Hepatocyte (in vitro differentiated cells): ENCODE results near the gene C2CD5. TPM values are rescaled to one million over a fixed set of nuclear protein-coding genes. Genes with fewer than 3 reads are reported as not detected.

ENCODE experiments used
- DNase-seq: peaks from one replicate; pipeline ENCODE4 v3.0.0-alpha.2; 2016; ENCODE audit warnings: low spot score
- H2AFZ ChIP-seq: fragments of 200-600 bp; sonication (generic); 2 replicates; pipeline ENCODE4 v1.6.0; 2016; ENCODE audit warnings: antibody characterized with exemption, mild to moderate bottlenecking
- H3K27ac ChIP-seq: fragments of 200-600 bp; sonication (generic); 2 replicates; pipeline ENCODE4 v1.5.1; 2016; ENCODE audit warnings: mild to moderate bottlenecking
- H3K27me3 ChIP-seq: fragments of 200-600 bp; sonication (generic); 2 replicates; pipeline ENCODE4 v1.6.1; 2016
- H3K36me3 ChIP-seq: fragments of 200-600 bp; sonication (generic); replicated peaks from 2 replicates; pipeline ENCODE4 v1.5.1; 2016; ENCODE audit warnings: low read depth; ENCODE audit not compliant: insufficient read depth
- H3K4me1 ChIP-seq: fragments of 200-600 bp; sonication (generic); 2 replicates; pipeline ENCODE4 v1.5.1; 2016; ENCODE audit warnings: mild to moderate bottlenecking, moderate library complexity; ENCODE audit not compliant: insufficient read depth
- H3K4me2 ChIP-seq: fragments of 200-600 bp; sonication (generic); 2 replicates; pipeline ENCODE4 v1.6.0; 2016
- H3K4me3 ChIP-seq: fragments of 200-600 bp; sonication (generic); 2 replicates; pipeline ENCODE4 v1.5.1; 2016; ENCODE audit warnings: mild to moderate bottlenecking
- H3K79me2 ChIP-seq: fragments of 200-600 bp; sonication (generic); 2 replicates; pipeline ENCODE4 v1.6.0; 2017; ENCODE audit warnings: mild to moderate bottlenecking
- H3K9me2 ChIP-seq: fragments of 200-600 bp; sonication (generic); replicated peaks from 2 replicates; pipeline ENCODE4 v1.6.0; 2017; ENCODE audit warnings: mild to moderate bottlenecking; ENCODE audit not compliant: insufficient read depth
- H3K9me3 ChIP-seq: fragments of 200-600 bp; sonication (generic); 2 replicates; pipeline ENCODE4 v1.5.1; 2016; ENCODE audit warnings: low read depth, mild to moderate bottlenecking
- H4K20me1 ChIP-seq: fragments of 200-600 bp; sonication (generic); 2 replicates; pipeline ENCODE4 v1.6.0; 2016; ENCODE audit warnings: mild to moderate bottlenecking; ENCODE audit not compliant: insufficient read depth, poor library complexity, severe bottlenecking
- CTCF ChIP-seq: fragments of 200-600 bp; sonication (generic); IDR thresholded peaks from 2 replicates; pipeline ENCODE4 v1.5.1; 2016; ENCODE audit warnings: antibody characterized with exemption, mild to moderate bottlenecking; ENCODE audit not compliant: poor library complexity
- EZH2 ChIP-seq: fragments of 200-600 bp; sonication (generic); IDR thresholded peaks from 2 replicates; pipeline ENCODE4 v1.6.1; 2016; ENCODE audit warnings: antibody characterized with exemption, mild to moderate bottlenecking, borderline replicate concordance
- EZH2phosphoT487 ChIP-seq: fragments of 200-600 bp; sonication (generic); IDR thresholded peaks from one replicate; pipeline ENCODE4 v1.6.1; 2018; ENCODE audit warnings: antibody characterized with exemption, mild to moderate bottlenecking, low read depth, moderate library complexity; ENCODE audit not compliant: unreplicated experiment, severe bottlenecking
- WGBS: methylation state at CpG from one replicate; pipeline ENCODE4 v1.1.6; 2016; ENCODE audit warnings: low lambda C conversion rate; ENCODE audit errors: missing lambda C conversion rate; 5-methylcytosine and 5-hydroxymethylcytosine counted together
- polyA plus RNA-seq: library from polyadenylated mRNA; unstranded; fragments of >200 nt; fragmentation: Nextera tagmentation; extraction: Ambion mirVana; gene quantifications from 2 replicates; pipeline ENCODE4 v1.2.1, GENCODE V29; 2016
- total RNA-seq: library from RNA; depleted of rRNA; stranded (reverse); fragments of >200 nt; gene quantifications from 2 replicates; pipeline ENCODE4 v1.2.3, GENCODE V29; 2014

Gene C2CD5
- total and polyA plus RNA-seq, 2 experiments from 2014 or later = 7.3 to 20.5 TPM

GRCh38 chr12:22514875-22515274 lies 29.5 kb downstream of the C2CD5 start:
- no peaks in the 10 kb centered on the region for H3K4me1 ChIP-seq
- no peak overlapping the region for H3K4me3 ChIP-seq
- no peaks in the 10 kb centered on the region for H4K20me1 ChIP-seq
- H3K27me3 ChIP-seq = no peaks in the 10 kb centered on the region
- no peaks in the 10 kb centered on the region for H3K79me2 ChIP-seq
- no peak overlapping the region for H3K27ac ChIP-seq
- DNase-seq = no peak
- WGBS = 83% methylated on average over 1 of the region's 1 CpG
- no peak overlapping the region for H3K4me2 ChIP-seq
- no peaks in the 10 kb centered on the region for H3K9me2 ChIP-seq
- no peaks in the 10 kb centered on the region for H3K36me3 ChIP-seq
- no peaks in the 10 kb centered on the region for H3K9me3 ChIP-seq
- no peak overlapping the region for H2AFZ ChIP-seq
- TF ChIP-seq EZH2 (no peak), CTCF (no peak), EZH2phosphoT487 (no peak)

GRCh38 chr12:22505826-22506225 lies 38.5 kb downstream of the C2CD5 start:
- no peaks in the 10 kb centered on the region for H3K4me1 ChIP-seq
- no peaks in the 10 kb centered on the region for H3K9me3 ChIP-seq
- H4K20me1 ChIP-seq = no peaks in the 10 kb centered on the region
- no peak overlapping the region for H3K4me3 ChIP-seq
- WGBS = 98% methylated on average over 2 of the region's 2 CpGs
- no peak overlapping the region for H3K4me2 ChIP-seq
- H3K27me3 ChIP-seq = no peaks in the 10 kb centered on the region
- no peaks in the 10 kb centered on the region for H3K36me3 ChIP-seq
- no peaks in the 10 kb centered on the region for H3K9me2 ChIP-seq
- no peak overlapping the region for H3K27ac ChIP-seq
- DNase-seq = no peak
- no peak overlapping the region for H2AFZ ChIP-seq
- H3K79me2 ChIP-seq = no peaks in the 10 kb centered on the region
- no peak for TF ChIP-seq CTCF
- no peak for TF ChIP-seq EZH2phosphoT487
- TF ChIP-seq EZH2 = no peak

DNA sequence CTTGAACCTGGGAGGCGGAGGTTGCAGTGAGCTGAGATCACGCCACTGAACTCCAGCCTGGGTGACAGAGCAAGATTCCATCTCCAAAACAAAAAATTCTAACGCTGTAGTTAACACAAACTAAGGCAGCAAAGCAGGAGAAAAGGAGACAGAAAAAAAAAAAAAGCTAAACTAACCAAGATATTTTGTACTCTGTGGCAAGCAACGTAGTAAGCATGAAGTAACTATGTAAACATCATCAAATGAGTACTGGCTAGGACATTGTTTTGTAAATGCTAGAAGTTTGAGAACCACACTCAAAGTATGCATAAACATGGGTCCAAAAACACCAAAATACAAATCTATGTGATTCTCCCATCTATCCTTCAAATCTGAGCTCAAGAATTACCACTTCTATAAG lies 44.2 kb downstream of the C2CD5 start:
- WGBS = 93% methylated on average over 4 of the region's 4 CpGs

More for the DNA sequence above, 44.2 kb downstream of the C2CD5 start:
- Histone ChIP-seq H3K4me1 (no peaks in the 10 kb centered on the region), H3K9me3 (no peaks in the 10 kb centered on the region), H3K36me3 (no peaks in the 10 kb centered on the region), H3K4me2 (no peak overlapping the region), H3K79me2 (no peaks in the 10 kb centered on the region), H4K20me1 (no peaks in the 10 kb centered on the region), H3K27me3 (no peaks in the 10 kb centered on the region), H3K27ac (no peak overlapping the region), H3K9me2 (no peaks in the 10 kb centered on the region), H2AFZ (no peak overlapping the region), H3K4me3 (no peak overlapping the region)
- DNase-seq = no peak
- no peak for TF ChIP-seq CTCF
- TF ChIP-seq EZH2 = no peak
- no peak for TF ChIP-seq EZH2phosphoT487
